Loucy (cell line): ENCODE measurements around the gene SCAANT1.

Experiments
- H2AFZ ChIP-seq: fragments of 200-600 bp; sonication (generic); 2 replicates; pipeline ENCODE4 v1.6.0; 2016; ENCODE audit warnings: antibody characterized with exemption, mild to moderate bottlenecking, low read length, moderate library complexity
- H3F3A ChIP-seq: fragments of 200-600 bp; 2 replicates; pipeline ENCODE4 v1.6.0; 2016; ENCODE audit warnings: antibody characterized with exemption, low read depth, mild to moderate bottlenecking
- H3K27me3 ChIP-seq: fragments of 200-600 bp; sonication (generic); 2 replicates; pipeline ENCODE4 v1.6.1; 2014; ENCODE audit warnings: low read length, mild to moderate bottlenecking; ENCODE audit not compliant: insufficient read depth, poor library complexity, severe bottlenecking
- H3K36me3 ChIP-seq: fragments of 200-600 bp; sonication (generic); 2 replicates; pipeline ENCODE4 v1.6.1; 2016; ENCODE audit warnings: low read length; ENCODE audit not compliant: insufficient read depth
- H3K4me1 ChIP-seq: fragments of 200-600 bp; sonication (generic); 2 replicates; pipeline ENCODE4 v1.5.1; 2014; ENCODE audit warnings: low read length, mild to moderate bottlenecking; ENCODE audit not compliant: insufficient read depth, poor library complexity, severe bottlenecking
- H3K4me2 ChIP-seq: fragments of 200-600 bp; sonication (generic); 2 replicates; pipeline ENCODE4 v1.6.0; 2014; ENCODE audit warnings: antibody characterized with exemption, low read length, low read depth, mild to moderate bottlenecking; ENCODE audit not compliant: poor library complexity, severe bottlenecking
- H3K4me3 ChIP-seq: fragments of 200-600 bp; sonication (generic); 2 replicates; pipeline ENCODE4 v1.5.1; 2014; ENCODE audit warnings: low read length, mild to moderate bottlenecking, mixed read lengths; ENCODE audit not compliant: poor library complexity, severe bottlenecking
- H3K79me2 ChIP-seq: fragments of 200-600 bp; sonication (generic); 2 replicates; pipeline ENCODE4 v1.6.1; 2014; ENCODE audit warnings: low read length; ENCODE audit not compliant: insufficient read depth
- H3K9ac ChIP-seq: fragments of 200-600 bp; sonication (generic); 2 replicates; pipeline ENCODE4 v1.6.0; 2014; ENCODE audit warnings: mild to moderate bottlenecking, low read depth, low read length, moderate library complexity; ENCODE audit not compliant: poor library complexity, severe bottlenecking
- H3K9me2 ChIP-seq: fragments of 200-600 bp; sonication (generic); replicated peaks from 2 replicates; pipeline ENCODE4 v1.6.1; 2016; ENCODE audit warnings: low read depth, low read length, mixed read lengths
- H3K9me3 ChIP-seq: fragments of 200-600 bp; sonication (generic); 2 replicates; pipeline ENCODE4 v1.6.1; 2014; ENCODE audit warnings: mild to moderate bottlenecking, antibody characterized with exemption, low read length, low read depth; ENCODE audit not compliant: insufficient read depth
- H4K20me1 ChIP-seq: fragments of 200-600 bp; sonication (generic); 2 replicates; pipeline ENCODE4 v1.6.0; 2014; ENCODE audit warnings: antibody characterized with exemption, low read length, mild to moderate bottlenecking; ENCODE audit not compliant: insufficient read depth, poor library complexity, severe bottlenecking
- CTCF ChIP-seq: fragments of 200-600 bp; sonication (generic); conservative IDR thresholded peaks from 2 replicates; pipeline ENCODE4 v1.5.1; 2014; ENCODE audit warnings: mild to moderate bottlenecking, antibody characterized with exemption, low read length
- EZH2phosphoT487 ChIP-seq: fragments of 200-600 bp; IDR thresholded peaks from 2 replicates; pipeline ENCODE4 v1.6.1; 2018; ENCODE audit warnings: antibody characterized with exemption, mild to moderate bottlenecking, moderate library complexity, borderline replicate concordance

The SCAANT1 gene

DNA sequence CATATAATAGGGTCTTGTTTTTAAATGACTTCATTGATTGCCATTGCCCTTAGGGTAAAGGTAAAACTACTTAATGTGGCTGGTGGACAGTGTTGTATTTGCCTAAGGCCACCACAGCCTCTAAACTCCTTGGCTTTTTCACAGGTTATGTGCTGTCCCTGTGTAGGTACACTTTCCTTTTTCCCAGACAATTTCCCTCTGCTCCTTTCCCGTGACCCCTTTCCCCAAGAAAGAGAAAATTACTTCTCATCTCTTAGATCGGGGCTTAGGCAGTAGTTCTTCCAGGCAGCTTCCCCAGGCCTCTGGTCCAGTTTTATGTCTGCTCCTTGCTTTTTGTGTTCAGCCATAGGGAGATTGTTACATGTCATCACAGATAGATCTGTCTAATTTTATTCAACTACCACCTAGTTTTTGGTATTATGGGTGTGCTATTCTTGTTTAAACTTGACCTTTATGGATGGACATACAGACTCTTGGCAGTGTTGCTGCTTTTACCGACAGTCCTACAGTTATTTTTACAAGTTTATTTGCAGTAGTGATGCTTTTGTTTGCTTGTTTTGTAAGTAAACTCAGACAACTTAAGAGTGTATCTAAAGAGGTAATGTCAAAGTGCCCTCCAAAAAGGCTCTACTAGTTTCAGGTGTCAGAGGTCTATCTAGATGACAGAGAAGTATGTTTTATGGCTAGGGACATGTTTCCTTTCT is 20.5 kb upstream of the SCAANT1 start:
- H3K9ac ChIP-seq: no peak overlapping the region
- no peaks in the 10 kb centered on the region for H3F3A ChIP-seq
- no peak for TF ChIP-seq CTCF
- no peak for TF ChIP-seq EZH2phosphoT487
- H3K4me2 ChIP-seq: no peak overlapping the region
- peaks cover 95% of the 10 kb centered on the region for H3K79me2 ChIP-seq
- no peaks in the 10 kb centered on the region for H3K9me2 ChIP-seq
- H3K36me3 ChIP-seq: peaks cover 27% of the 10 kb centered on the region; the same call in 1 of the 2 replicates
- no peak overlapping the region for H2AFZ ChIP-seq
- peaks cover 47% of the 10 kb centered on the region for H4K20me1 ChIP-seq
- H3K27me3 ChIP-seq: no peaks in the 10 kb centered on the region
- no peaks in the 10 kb centered on the region for H3K9me3 ChIP-seq
- H3K4me1 ChIP-seq: peaks cover 17% of the 10 kb centered on the region
- no peak overlapping the region for H3K4me3 ChIP-seq

DNA sequence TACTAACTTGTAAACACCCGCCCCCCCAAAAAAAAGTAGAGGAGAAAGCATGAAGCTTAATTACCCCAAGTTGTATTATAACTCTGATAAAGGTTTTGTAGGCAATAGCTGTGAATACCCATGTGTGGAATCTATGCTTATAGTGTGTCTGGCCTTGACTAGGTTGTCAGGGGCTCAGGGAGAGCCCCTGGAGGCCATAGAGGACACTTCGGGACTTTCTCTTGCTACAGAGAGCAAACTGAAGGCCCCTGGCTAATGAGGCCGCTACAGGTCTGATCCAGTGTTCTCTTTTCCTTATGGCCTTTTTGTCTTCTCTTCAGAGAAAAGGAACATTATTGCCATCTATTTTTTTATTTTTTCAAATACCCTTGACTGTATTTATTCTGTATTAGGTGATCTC is 19.1 kb upstream of the SCAANT1 start:
- Histone ChIP-seq H3K36me3 (peaks cover 31% of the 10 kb centered on the region; the same call in 1 of the 2 replicates), H3K9me3 (no peaks in the 10 kb centered on the region), H3K9ac (no peak overlapping the region), H3K9me2 (no peaks in the 10 kb centered on the region), H3K27me3 (no peaks in the 10 kb centered on the region), H3K4me1 (peaks cover 17% of the 10 kb centered on the region), H3K4me2 (no peak overlapping the region), H3K79me2 (peaks cover 94% of the 10 kb centered on the region), H3K4me3 (no peak overlapping the region), H2AFZ (no peak overlapping the region), H3F3A (no peaks in the 10 kb centered on the region), H4K20me1 (peaks cover 34% of the 10 kb centered on the region)
- no peak for TF ChIP-seq EZH2phosphoT487
- TF ChIP-seq CTCF: peak; percentile 32

GRCh38 chr3:63927422-63928280 is 15.5 kb upstream of the SCAANT1 start:
- H2AFZ ChIP-seq: no peak overlapping the region
- TF ChIP-seq CTCF (no peak), EZH2phosphoT487 (no peak)
- no peaks in the 10 kb centered on the region for H3K4me1 ChIP-seq
- H3K4me2 ChIP-seq: no peak overlapping the region
- no peak overlapping the region for H3K4me3 ChIP-seq
- no peak overlapping the region for H3K9ac ChIP-seq
- H4K20me1 ChIP-seq: peaks cover 21% of the 10 kb centered on the region
- H3K36me3 ChIP-seq: peaks cover 60% of the 10 kb centered on the region; the same call in 1 of the 2 replicates
- H3F3A ChIP-seq: no peaks in the 10 kb centered on the region
- H3K9me2 ChIP-seq: no peaks in the 10 kb centered on the region
- H3K9me3 ChIP-seq: no peaks in the 10 kb centered on the region
- H3K79me2 ChIP-seq: peaks cover 86% of the 10 kb centered on the region
- H3K27me3 ChIP-seq: no peaks in the 10 kb centered on the region
